Right cardiac atrium (tissue), 5 donors: Measurements from ENCODE around the gene RAB6C. TPM values are rescaled to one million over a fixed set of nuclear protein-coding genes. Genes with fewer than 3 reads are reported as not detected.
"Not testable (repeated sequence)": the region's sequence is repeated elsewhere in the genome, so short reads cannot be mapped to it uniquely, and the experiment has no call there.

Experiments
- ATAC-seq, 2 donors: fragments of 200-7000 bp; cut with Tn5 transposase; one replicate each; pipeline versions ENCODE4 v1.8.0 to v1.9.1; 2020; ENCODE audit warnings: moderate library complexity in 2 of 2, mild to moderate bottlenecking in 1 of 2
- DNase-seq, 3 donors: peaks; one replicate each; pipeline ENCODE4 v3.0.0-alpha.2; 2020
- H3K27ac ChIP-seq: one replicate; pipeline ENCODE4 v1.5.1; 2013; ENCODE audit warnings: mild to moderate bottlenecking, low read length, control low read depth, moderate library complexity
- H3K27me3 ChIP-seq: one replicate; pipeline ENCODE4 v1.6.1; 2013; ENCODE audit not compliant: control insufficient read depth, insufficient read depth
- H3K4me1 ChIP-seq: one replicate; pipeline ENCODE4 v1.6.1; 2013; ENCODE audit warnings: low read length; ENCODE audit not compliant: control insufficient read depth, insufficient read depth
- H3K4me3 ChIP-seq: one replicate; pipeline ENCODE4 v1.5.1; 2013; ENCODE audit warnings: low read length, control low read depth
- H3K9me3 ChIP-seq: one replicate; pipeline ENCODE4 v1.6.1; 2013; ENCODE audit warnings: low read length; ENCODE audit not compliant: control insufficient read depth
- WGBS: extraction: QIAGEN DNeasy Blood & Tissue Kit; methylation state at CpG from one replicate; pipeline ENCODE4 v1.1.7; 2013; 5-methylcytosine and 5-hydroxymethylcytosine counted together
- intact Hi-C, 4 donors: fragments of 100-400 bp; cut with DNase I; formaldehyde crosslinking; loops; one replicate each; pipeline versions ENCODE4 v1.11.0 to v1.14.0; 2022 to 2023
- polyA plus RNA-seq: library from polyadenylated mRNA; stranded (reverse); fragments of 200-250 nt; gene quantifications from one replicate; pipeline ENCODE4 v1.2.3, GENCODE V29; 2013
- total RNA-seq, 4 donors: library from RNA; stranded (reverse); fragmentation: NEBNext Ultra II Directional; extraction: Animal tissue kit (Norgen Biotek cat#: 25700); gene quantifications; one replicate each; pipeline ENCODE4 v1.2.1, GENCODE V29; 2021
- donor health status: healthy with polysubstance abuse.
- donor health status: DM: no; HTN: yes; CAD: no.
- donor health status: DM: no; HTN: no; CAD: no.
- donor health status: DM: no; HTN: yes; CAD: no; lungs with severe emphysema.
- donor health status: DM: yes; HTN: yes; CAD: no.

Gene RAB6C
- total and polyA plus RNA-seq, 5 donors = 0.07 to 0.14 TPM; not detected in 3

- H3K9me3 ChIP-seq, ATAC-seq: not testable (repeated sequence)
- WGBS = 48% methylated on average over 2 of the region's 2 CpGs
Measured at GRCh38 chr2:129996657-129997237, 17.3 kb downstream of the RAB6C start.

GRCh38 chr2:129998771-129999170 lies 19.3 kb downstream of the RAB6C start:
- 76% methylated on average over 6 of the region's 6 CpGs for WGBS
- ATAC-seq, H3K4me3 ChIP-seq, H3K4me1 ChIP-seq, H3K27me3 ChIP-seq, intact Hi-C loops, H3K9me3 ChIP-seq, H3K27ac ChIP-seq, DNase-seq: not testable (repeated sequence)

More at GRCh38 chr2:129996657-129997237, 17.3 kb downstream of the RAB6C start:
- intact Hi-C loops, H3K27ac ChIP-seq, H3K4me3 ChIP-seq, H3K27me3 ChIP-seq, H3K4me1 ChIP-seq, DNase-seq: not testable (repeated sequence)

- intact Hi-C loops, H3K27ac ChIP-seq, H3K4me1 ChIP-seq, H3K9me3 ChIP-seq, H3K27me3 ChIP-seq, H3K4me3 ChIP-seq: not testable (repeated sequence)
- DNase-seq (peak; percentile 12 to 46 (median 43)), ATAC-seq (peak in 1 of 2 donors; percentile 53)
- 4% methylated on average over 39 of the region's 42 CpGs for WGBS
Measured at GRCh38 chr2:130005862-130006261, 26.4 kb downstream of the RAB6C start.

DNA sequence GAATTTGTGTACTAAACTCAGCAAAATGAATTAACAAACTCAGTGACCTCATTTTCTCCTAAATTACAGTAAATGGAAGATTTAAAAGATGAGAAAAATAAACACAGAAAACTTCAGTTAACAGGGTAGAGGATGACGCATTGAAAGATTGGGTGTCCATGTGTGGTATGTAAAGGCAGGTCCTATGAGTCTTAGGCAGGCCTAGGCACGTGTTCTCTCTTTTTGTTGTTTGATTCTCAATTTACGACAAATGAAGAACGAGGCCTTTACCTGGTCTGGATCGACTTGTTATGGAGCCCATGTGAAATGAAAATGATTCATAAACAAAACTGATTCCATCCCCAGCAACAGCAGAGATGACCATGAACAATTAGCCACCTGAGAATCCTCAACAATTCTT lies 37.2 kb downstream of the RAB6C start:
- not testable (repeated sequence) for ATAC-seq, H3K4me3 ChIP-seq, DNase-seq

DNA sequence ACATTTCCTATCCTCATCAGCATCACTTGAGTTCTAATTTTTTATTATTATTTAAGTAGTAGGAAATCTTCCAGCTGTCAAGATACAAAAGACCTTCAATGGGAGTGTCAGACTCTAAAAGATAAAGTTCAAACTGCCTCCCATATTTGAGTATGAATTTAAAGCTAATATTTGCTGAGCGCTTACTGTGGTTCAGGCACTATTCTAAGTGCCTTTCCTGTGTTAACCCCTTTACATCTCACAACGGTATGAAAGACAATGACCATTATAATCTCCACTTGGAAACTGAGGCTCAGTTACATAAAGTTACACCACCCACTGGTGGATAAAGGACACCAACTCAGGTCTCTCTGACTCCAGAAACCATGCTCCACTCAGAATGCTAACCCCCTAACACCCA lies 39.9 kb downstream of the RAB6C start:
- DNase-seq (no peak), ATAC-seq (no peak)
- Histone ChIP-seq H3K27me3 (no peaks in the 10 kb centered on the region), H3K27ac (no peak overlapping the region), H3K9me3 (peaks cover 2% of the 10 kb centered on the region), H3K4me1 (no peaks in the 10 kb centered on the region), H3K4me3 (no peak overlapping the region)
- intact Hi-C loops = no loop called here
- WGBS = 70% methylated on average over 2 of the region's 2 CpGs

More for the DNA sequence above, 37.2 kb downstream of the RAB6C start:
- intact Hi-C loops, H3K27me3 ChIP-seq, H3K4me1 ChIP-seq, H3K27ac ChIP-seq, H3K9me3 ChIP-seq: not testable (repeated sequence)
- WGBS = 55% methylated on average over 5 of the region's 5 CpGs

- intact Hi-C loops, H3K9me3 ChIP-seq, H3K27ac ChIP-seq, H3K4me1 ChIP-seq, DNase-seq, ATAC-seq, H3K27me3 ChIP-seq, H3K4me3 ChIP-seq: not testable (repeated sequence)
- WGBS = 18% methylated on average over 1 of the region's 1 CpG
Measured at GRCh38 chr2:130020069-130020468, 40.6 kb downstream of the RAB6C start.

DNA sequence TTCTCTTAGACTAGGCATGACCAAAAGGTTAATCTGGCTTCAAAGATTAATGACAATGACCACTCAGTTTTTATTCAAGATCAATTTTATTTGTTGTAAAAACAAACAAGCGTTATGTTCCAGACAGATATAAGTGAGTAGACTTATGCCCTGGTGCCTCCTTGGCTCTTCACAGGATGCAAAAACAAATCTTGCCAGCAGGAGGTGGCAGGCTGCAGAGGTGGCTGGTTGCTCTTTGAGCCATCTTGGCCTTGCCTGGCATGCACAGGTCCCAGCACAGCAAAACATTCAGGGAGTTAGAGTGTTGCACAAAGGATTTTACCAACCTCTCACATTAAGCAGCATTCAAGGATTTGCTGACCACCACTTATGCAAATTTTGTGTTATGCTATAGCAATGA lies 46.5 kb downstream of the RAB6C start:
- ATAC-seq, H3K27me3 ChIP-seq, DNase-seq, H3K9me3 ChIP-seq, H3K4me3 ChIP-seq, H3K27ac ChIP-seq, intact Hi-C loops, H3K4me1 ChIP-seq: not testable (repeated sequence)
- 78% methylated on average over 1 of the region's 1 CpG for WGBS

Other genes starting within 250 kb of the RAB6C start
- under 1 TPM in 3 of 4 donors, not detected in 1; 0.08 to 0.23 (median 0.15) TPM for gene POTEF, start 149.6 kb downstream of the RAB6C start, total RNA-seq
- 0.05 TPM for gene POTEF, start 149.6 kb downstream of the RAB6C start, polyA plus RNA-seq
- 1 to 10 TPM in 2 of 4 donors, under 1 TPM in 2; 0.72 to 2.2 (median 1.1) TPM for gene CCDC74B, start 165.4 kb downstream of the RAB6C start, total RNA-seq
- gene CCDC74B, start 165.4 kb downstream of the RAB6C start, polyA plus RNA-seq = 1.9 TPM
- 10 to 100 TPM; 22.3 to 24.8 (median 24.2) TPM for gene SMPD4, start 201.9 kb downstream of the RAB6C start, total RNA-seq
- gene SMPD4, start 201.9 kb downstream of the RAB6C start, polyA plus RNA-seq = 19.9 TPM
- gene MZT2B, start 202.6 kb downstream of the RAB6C start, total RNA-seq = 100 to 1,000 TPM; 222 to 339 (median 260) TPM
- gene MZT2B, start 202.6 kb downstream of the RAB6C start, polyA plus RNA-seq = 287 TPM
- gene TUBA3E, start 218.8 kb downstream of the RAB6C start, total RNA-seq = 10 to 100 TPM in 2 of 4 donors, 1 to 10 TPM in 2; 2.8 to 17.2 (median 9.4) TPM
- 28.8 TPM for gene TUBA3E, start 218.8 kb downstream of the RAB6C start, polyA plus RNA-seq